ENCODE measurements around the gene MPP2. TPM values are rescaled to one million over a fixed set of nuclear protein-coding genes. Genes with fewer than 3 reads are reported as not detected.
"Not testable (repeated sequence)": the region's sequence is repeated elsewhere in the genome, so short reads cannot be mapped to it uniquely, and the experiment has no call there.

Gene MPP2
- total and polyA plus RNA-seq, 4 donors, result 0.05 to 0.25 (median 0.09) TPM

DNA sequence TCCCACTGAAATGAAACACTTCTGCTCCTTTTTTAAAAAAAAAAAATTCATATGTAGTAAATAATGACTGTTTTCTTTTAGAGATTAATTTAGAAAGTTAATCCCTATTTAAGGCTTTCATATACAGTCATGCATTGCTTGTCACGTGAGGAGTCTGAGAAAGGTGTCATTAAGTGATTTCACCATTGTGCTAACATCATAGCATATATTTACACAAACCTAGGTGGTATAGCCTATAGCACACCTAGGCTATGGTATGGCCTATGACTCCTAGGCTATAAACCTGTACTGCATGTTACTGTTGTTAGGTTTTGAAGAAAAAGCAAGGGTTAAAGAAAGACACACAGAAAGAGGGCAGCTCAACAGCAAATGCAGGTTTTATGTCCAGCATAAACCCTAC lies 21.3 kb upstream of the MPP2 start:
- no peak for DNase-seq (ENCODE audit: low spot score)
- Histone ChIP-seq H3K4me1 (ENCODE audit: control insufficient read depth in 4 of 4, insufficient read depth in 4 of 4, low read length in 3 of 4) (peaks cover 7 to 16% (median 10%) of the 10 kb centered on the region in 4 donors), H3K27me3 (ENCODE audit: control insufficient read depth in 4 of 4, insufficient read depth in 4 of 4, low read length in 3 of 4) (peaks cover 0 to 2% (median 0%) of the 10 kb centered on the region in 4 donors), H3K4me3 (ENCODE audit: low read depth in 1 of 3, low read length in 3 of 3) (no peak overlapping the region), H3K9me3 (ENCODE audit: control insufficient read depth in 4 of 4, low read length in 3 of 4) (no peaks in the 10 kb centered on the region), H3K27ac (ENCODE audit: low read depth in 1 of 2, low read length in 2 of 2) (no peak overlapping the region), H3K9ac (ENCODE audit: low read depth in 1 of 2, low read length in 2 of 2) (no peak overlapping the region), H3K36me3 (ENCODE audit: control insufficient read depth in 4 of 4, insufficient read depth in 3 of 4, low read depth in 1 of 4, low read length in 3 of 4) (no peaks in the 10 kb centered on the region)
- 78% methylated on average over 1 of the region's 1 CpG for WGBS
- no peak for TF ChIP-seq JUND (IDR thresholded peaks at IDR 0.05)
- TF ChIP-seq TAF1 (conservative IDR thresholded peaks at IDR 0.05), result no peak
- no peak for TF ChIP-seq FOXA1 (IDR thresholded peaks at IDR 0.05)
- no peak for TF ChIP-seq RXRA (IDR thresholded peaks at IDR 0.05)
- TF ChIP-seq HNF4G (IDR thresholded peaks at IDR 0.05), result no peak
- TF ChIP-seq, protein P1, sequence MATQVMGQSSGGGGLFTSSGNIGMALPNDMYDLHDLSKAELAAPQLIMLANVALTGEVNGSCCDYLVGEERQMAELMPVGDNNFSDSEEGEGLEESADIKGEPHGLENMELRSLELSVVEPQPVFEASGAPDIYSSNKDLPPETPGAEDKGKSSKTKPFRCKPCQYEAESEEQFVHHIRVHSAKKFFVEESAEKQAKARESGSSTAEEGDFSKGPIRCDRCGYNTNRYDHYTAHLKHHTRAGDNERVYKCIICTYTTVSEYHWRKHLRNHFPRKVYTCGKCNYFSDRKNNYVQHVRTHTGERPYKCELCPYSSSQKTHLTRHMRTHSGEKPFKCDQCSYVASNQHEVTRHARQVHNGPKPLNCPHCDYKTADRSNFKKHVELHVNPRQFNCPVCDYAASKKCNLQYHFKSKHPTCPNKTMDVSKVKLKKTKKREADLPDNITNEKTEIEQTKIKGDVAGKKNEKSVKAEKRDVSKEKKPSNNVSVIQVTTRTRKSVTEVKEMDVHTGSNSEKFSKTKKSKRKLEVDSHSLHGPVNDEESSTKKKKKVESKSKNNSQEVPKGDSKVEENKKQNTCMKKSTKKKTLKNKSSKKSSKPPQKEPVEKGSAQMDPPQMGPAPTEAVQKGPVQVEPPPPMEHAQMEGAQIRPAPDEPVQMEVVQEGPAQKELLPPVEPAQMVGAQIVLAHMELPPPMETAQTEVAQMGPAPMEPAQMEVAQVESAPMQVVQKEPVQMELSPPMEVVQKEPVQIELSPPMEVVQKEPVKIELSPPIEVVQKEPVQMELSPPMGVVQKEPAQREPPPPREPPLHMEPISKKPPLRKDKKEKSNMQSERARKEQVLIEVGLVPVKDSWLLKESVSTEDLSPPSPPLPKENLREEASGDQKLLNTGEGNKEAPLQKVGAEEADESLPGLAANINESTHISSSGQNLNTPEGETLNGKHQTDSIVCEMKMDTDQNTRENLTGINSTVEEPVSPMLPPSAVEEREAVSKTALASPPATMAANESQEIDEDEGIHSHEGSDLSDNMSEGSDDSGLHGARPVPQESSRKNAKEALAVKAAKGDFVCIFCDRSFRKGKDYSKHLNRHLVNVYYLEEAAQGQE (IDR thresholded peaks at IDR 0.05), result no peak
- no peak for TF ChIP-seq RAD21 (IDR thresholded peaks at IDR 0.05)
- TF ChIP-seq EGR1 (IDR thresholded peaks at IDR 0.05; ENCODE audit: low read depth in 2 of 2), result no peak
- TF ChIP-seq HNF4A (conservative IDR thresholded peaks at IDR 0.05), result no peak
- TF ChIP-seq NR2F2 (IDR thresholded peaks at IDR 0.05), result no peak
- no peak for TF ChIP-seq YY1 (IDR thresholded peaks at IDR 0.05)

DNA sequence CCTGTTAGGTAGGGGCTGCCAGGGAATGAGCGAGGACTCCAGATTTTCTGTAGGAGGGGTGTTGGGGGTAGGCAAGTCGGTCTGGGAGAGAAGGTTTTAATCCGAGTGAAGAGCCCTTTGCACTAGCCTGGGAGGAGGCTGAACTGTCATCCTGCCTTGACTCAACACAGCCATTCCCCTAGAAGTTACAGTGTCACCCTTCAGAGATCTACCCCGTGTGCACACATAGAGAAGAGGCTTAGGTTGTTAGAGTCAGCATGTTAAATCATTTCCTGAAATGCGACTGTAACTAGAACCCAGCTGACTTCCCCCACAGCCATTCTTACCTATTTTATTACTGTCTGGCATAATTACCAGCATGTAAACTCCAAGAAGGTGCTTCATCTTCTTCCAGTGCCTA lies 20.6 kb upstream of the MPP2 start:
- not testable (repeated sequence) for H3K27ac ChIP-seq (ENCODE audit: low read depth in 1 of 2, low read length in 2 of 2); H3K27me3 ChIP-seq (ENCODE audit: control insufficient read depth in 4 of 4, insufficient read depth in 4 of 4, low read length in 3 of 4); H3K36me3 ChIP-seq (ENCODE audit: control insufficient read depth in 4 of 4, insufficient read depth in 3 of 4, low read depth in 1 of 4, low read length in 3 of 4); H3K4me3 ChIP-seq (ENCODE audit: low read depth in 1 of 3, low read length in 3 of 3); H3K9me3 ChIP-seq (ENCODE audit: control insufficient read depth in 4 of 4, low read length in 3 of 4); DNase-seq (ENCODE audit: low spot score); H3K9ac ChIP-seq (ENCODE audit: low read depth in 1 of 2, low read length in 2 of 2)
- 59% methylated on average over 5 of the region's 5 CpGs for WGBS
- H3K4me1 ChIP-seq (ENCODE audit: control insufficient read depth in 4 of 4, insufficient read depth in 4 of 4, low read length in 3 of 4), result peaks cover 7 to 16% (median 10%) of the 10 kb centered on the region in 4 donors

DNA sequence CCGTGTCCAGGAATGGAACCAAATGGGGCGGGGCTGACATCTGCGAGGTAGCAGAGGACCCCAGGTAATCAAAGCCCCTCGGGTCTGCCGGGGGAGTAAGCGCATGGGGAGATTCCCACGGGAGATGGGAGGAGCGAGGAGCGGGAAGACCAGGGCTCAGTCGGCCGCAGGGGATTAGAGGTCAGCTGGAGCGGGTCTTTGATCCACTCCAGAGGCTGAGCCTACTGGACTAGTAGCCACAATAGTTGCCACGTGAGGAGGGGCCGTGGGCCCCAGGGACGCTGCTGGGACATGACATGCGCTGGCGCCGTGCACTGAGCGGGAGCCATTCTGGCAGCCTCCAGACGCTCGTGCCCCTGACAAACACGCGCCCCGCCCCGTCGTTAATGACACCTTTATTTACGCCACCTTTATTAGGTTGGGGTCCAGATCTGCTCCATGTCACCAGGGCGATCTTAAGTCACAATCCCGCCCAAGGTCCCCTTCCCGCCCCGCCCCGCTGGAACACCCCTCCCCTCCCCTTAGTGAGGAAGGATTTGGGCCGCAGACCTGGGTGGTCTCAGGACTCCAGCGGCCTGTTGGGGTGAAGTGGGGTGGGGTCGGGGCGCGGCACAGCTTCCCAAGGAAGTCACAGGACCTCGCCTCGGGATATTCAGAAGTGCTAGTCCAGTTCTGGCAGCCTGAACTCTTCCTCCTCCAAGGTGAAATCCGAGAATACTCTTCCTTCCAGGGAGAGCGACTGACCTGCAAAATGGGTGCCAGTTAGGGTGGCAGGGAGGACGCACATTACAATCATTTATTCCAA lies 19.9 kb upstream of the MPP2 start:
- 20% methylated on average over 42 of the region's 42 CpGs for WGBS
- H3K36me3 ChIP-seq (ENCODE audit: control insufficient read depth in 4 of 4, insufficient read depth in 3 of 4, low read depth in 1 of 4, low read length in 3 of 4), result no peaks in the 10 kb centered on the region
- H3K9ac ChIP-seq (ENCODE audit: low read depth in 1 of 2, low read length in 2 of 2), result no peak overlapping the region
- no peak for DNase-seq (ENCODE audit: low spot score)
- peaks cover 7 to 16% (median 10%) of the 10 kb centered on the region in 4 donors for H3K4me1 ChIP-seq (ENCODE audit: control insufficient read depth in 4 of 4, insufficient read depth in 4 of 4, low read length in 3 of 4)
- H3K9me3 ChIP-seq (ENCODE audit: control insufficient read depth in 4 of 4, low read length in 3 of 4), result no peaks in the 10 kb centered on the region
- no peak overlapping the region for H3K27ac ChIP-seq (ENCODE audit: low read depth in 1 of 2, low read length in 2 of 2)
- H3K27me3 ChIP-seq (ENCODE audit: control insufficient read depth in 4 of 4, insufficient read depth in 4 of 4, low read length in 3 of 4), result peaks cover 0 to 2% (median 0%) of the 10 kb centered on the region in 4 donors
- no peak overlapping the region for H3K4me3 ChIP-seq (ENCODE audit: low read depth in 1 of 3, low read length in 3 of 3)
- no peak for TF ChIP-seq JUND (IDR thresholded peaks at IDR 0.05)
- TF ChIP-seq YY1 (IDR thresholded peaks at IDR 0.05), result no peak
- TF ChIP-seq, protein P2, sequence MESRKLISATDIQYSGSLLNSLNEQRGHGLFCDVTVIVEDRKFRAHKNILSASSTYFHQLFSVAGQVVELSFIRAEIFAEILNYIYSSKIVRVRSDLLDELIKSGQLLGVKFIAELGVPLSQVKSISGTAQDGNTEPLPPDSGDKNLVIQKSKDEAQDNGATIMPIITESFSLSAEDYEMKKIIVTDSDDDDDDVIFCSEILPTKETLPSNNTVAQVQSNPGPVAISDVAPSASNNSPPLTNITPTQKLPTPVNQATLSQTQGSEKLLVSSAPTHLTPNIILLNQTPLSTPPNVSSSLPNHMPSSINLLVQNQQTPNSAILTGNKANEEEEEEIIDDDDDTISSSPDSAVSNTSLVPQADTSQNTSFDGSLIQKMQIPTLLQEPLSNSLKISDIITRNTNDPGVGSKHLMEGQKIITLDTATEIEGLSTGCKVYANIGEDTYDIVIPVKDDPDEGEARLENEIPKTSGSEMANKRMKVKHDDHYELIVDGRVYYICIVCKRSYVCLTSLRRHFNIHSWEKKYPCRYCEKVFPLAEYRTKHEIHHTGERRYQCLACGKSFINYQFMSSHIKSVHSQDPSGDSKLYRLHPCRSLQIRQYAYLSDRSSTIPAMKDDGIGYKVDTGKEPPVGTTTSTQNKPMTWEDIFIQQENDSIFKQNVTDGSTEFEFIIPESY (IDR thresholded peaks at IDR 0.05), result no peak
- TF ChIP-seq, protein P1 (IDR thresholded peaks at IDR 0.05), result no peak
- no peak for TF ChIP-seq TAF1 (conservative IDR thresholded peaks at IDR 0.05)
- TF ChIP-seq FOXA2 (IDR thresholded peaks at IDR 0.05), result no peak
- TF ChIP-seq FOXA1 (IDR thresholded peaks at IDR 0.05), result no peak
- TF ChIP-seq HNF4A (conservative IDR thresholded peaks at IDR 0.05), result no peak
- no peak for TF ChIP-seq EGR1 (IDR thresholded peaks at IDR 0.05; ENCODE audit: low read depth in 2 of 2)
- TF ChIP-seq, protein P3, sequence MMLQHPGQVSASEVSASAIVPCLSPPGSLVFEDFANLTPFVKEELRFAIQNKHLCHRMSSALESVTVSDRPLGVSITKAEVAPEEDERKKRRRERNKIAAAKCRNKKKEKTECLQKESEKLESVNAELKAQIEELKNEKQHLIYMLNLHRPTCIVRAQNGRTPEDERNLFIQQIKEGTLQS (IDR thresholded peaks at IDR 0.05), result no peak
- TF ChIP-seq, protein P4, sequence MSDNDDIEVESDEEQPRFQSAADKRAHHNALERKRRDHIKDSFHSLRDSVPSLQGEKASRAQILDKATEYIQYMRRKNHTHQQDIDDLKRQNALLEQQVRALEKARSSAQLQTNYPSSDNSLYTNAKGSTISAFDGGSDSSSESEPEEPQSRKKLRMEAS (IDR thresholded peaks at IDR 0.05), result no peak
- no peak for TF ChIP-seq SP1 (IDR thresholded peaks at IDR 0.05)
- no peak for TF ChIP-seq HNF4G (IDR thresholded peaks at IDR 0.05)
- TF ChIP-seq GABPA (IDR thresholded peaks at IDR 0.05 in 1 of 2, conservative IDR thresholded peaks at IDR 0.05 in 1 of 2), result no peak
- no peak for TF ChIP-seq RAD21 (IDR thresholded peaks at IDR 0.05)
- TF ChIP-seq NR2F2 (IDR thresholded peaks at IDR 0.05), result no peak
- no peak for TF ChIP-seq RXRA (IDR thresholded peaks at IDR 0.05)

Data from liver (tissue), 9 donors.